ENCODE results near the gene IL15RA.

DNA sequence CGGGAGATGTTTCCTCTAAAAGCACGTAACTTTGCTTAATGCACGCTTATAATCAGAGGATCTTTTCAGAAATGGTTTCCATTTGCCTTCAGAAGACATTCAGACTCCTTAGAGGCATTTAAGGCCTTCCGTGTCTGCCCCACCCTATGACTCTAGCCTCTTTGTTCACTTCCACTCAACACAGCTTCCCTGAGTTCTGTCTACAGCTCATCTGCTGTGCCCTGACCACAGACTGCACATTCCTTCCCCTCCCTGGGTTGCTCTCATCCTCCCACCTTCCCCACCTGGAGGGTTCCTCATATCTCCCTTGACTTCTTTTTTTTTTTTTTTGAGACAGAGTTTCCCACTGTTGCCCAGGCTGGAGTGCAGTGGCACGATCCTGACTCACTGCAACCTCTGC lies 70.7 kb downstream of the IL15RA start:
- TF ChIP-seq, protein P1, sequence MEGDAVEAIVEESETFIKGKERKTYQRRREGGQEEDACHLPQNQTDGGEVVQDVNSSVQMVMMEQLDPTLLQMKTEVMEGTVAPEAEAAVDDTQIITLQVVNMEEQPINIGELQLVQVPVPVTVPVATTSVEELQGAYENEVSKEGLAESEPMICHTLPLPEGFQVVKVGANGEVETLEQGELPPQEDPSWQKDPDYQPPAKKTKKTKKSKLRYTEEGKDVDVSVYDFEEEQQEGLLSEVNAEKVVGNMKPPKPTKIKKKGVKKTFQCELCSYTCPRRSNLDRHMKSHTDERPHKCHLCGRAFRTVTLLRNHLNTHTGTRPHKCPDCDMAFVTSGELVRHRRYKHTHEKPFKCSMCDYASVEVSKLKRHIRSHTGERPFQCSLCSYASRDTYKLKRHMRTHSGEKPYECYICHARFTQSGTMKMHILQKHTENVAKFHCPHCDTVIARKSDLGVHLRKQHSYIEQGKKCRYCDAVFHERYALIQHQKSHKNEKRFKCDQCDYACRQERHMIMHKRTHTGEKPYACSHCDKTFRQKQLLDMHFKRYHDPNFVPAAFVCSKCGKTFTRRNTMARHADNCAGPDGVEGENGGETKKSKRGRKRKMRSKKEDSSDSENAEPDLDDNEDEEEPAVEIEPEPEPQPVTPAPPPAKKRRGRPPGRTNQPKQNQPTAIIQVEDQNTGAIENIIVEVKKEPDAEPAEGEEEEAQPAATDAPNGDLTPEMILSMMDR (conservative IDR thresholded peaks at IDR 0.05; ENCODE audit: low read depth, low read length), result no peak
- TF ChIP-seq EZH2 (IDR thresholded peaks at IDR 0.05; ENCODE audit: low read length, unreplicated experiment), result no peak
- no peak for TF ChIP-seq EZH2phosphoT487 (IDR thresholded peaks at IDR 0.05; ENCODE audit: borderline replicate concordance, low read length)

All from PC-3 (cell line).